Measurements from ENCODE around the gene CSDE1. TPM values are rescaled to one million over a fixed set of nuclear protein-coding genes. Genes with fewer than 3 reads are reported as not detected.
"Not testable (repeated sequence)": the region's sequence is repeated elsewhere in the genome, so short reads cannot be mapped to it uniquely, and the experiment has no call there.

The CSDE1 gene
- total RNA-seq, 1 experiment from 2014 or later = 403 TPM

- H3K27me3 Mint-ChIP-seq (ENCODE audit: insufficient read depth, unreplicated experiment) = peaks cover 18% of the 10 kb centered on the region
- POLR2A ChIA-PET = no interaction called here
These were observed 36.3 kb upstream of the CSDE1 start for GRCh38 chr1:114794038-114794437.

GRCh38 chr1:114790581-114790980 lies 32.8 kb upstream of the CSDE1 start:
- BruUV-seq (replicated peaks); H3K36me3 Mint-ChIP-seq (ENCODE audit: insufficient read depth, unreplicated experiment); intact Hi-C loops (cut with micrococcal nuclease; ENCODE audit: unreplicated experiment); H3K36me3 ChIP-seq (ENCODE audit: control insufficient read depth, insufficient read depth, low read length); DNase-seq; H3K9me3 Mint-ChIP-seq (ENCODE audit: unreplicated experiment); H3K4me1 ChIP-seq; H3K27me3 ChIP-seq (replicated peaks; ENCODE audit: control insufficient read depth, insufficient read depth, low read length); H3K9me3 ChIP-seq; H3K27ac Mint-ChIP-seq (ENCODE audit: unreplicated experiment); H3K4me1 Mint-ChIP-seq (ENCODE audit: low read depth, unreplicated experiment); POLR2A ChIA-PET; H3K4me3 Mint-ChIP-seq (ENCODE audit: unreplicated experiment); H3K27me3 Mint-ChIP-seq (ENCODE audit: insufficient read depth, unreplicated experiment); CTCF ChIA-PET; H3K4me3 ChIP-seq (ENCODE audit: low read depth, low read length): not testable (repeated sequence)

More at GRCh38 chr1:114794038-114794437, 36.3 kb upstream of the CSDE1 start:
- H3K27me3 ChIP-seq (replicated peaks; ENCODE audit: control insufficient read depth, insufficient read depth, low read length) = no peaks in the 10 kb centered on the region
- no peak overlapping the region for H3K27ac Mint-ChIP-seq (ENCODE audit: unreplicated experiment)
- TF ChIP-seq CTCF (IDR thresholded peaks at IDR 0.05; ENCODE audit: insufficient read depth in 1 of 2, low read depth in 1 of 2, low read length in 1 of 2, severe bottlenecking in 1 of 2, unreplicated experiment in 1 of 2) = no peak
- no peaks in the 10 kb centered on the region for H3K9me3 ChIP-seq
- H3K4me3 ChIP-seq (ENCODE audit: low read depth, low read length) = no peak overlapping the region
- DNase-seq = no peak
- no TSS peak for BruUV-seq (replicated peaks)
- H3K9me3 Mint-ChIP-seq (ENCODE audit: unreplicated experiment) = no peaks in the 10 kb centered on the region
- H3K4me1 ChIP-seq = no peaks in the 10 kb centered on the region
- H3K36me3 Mint-ChIP-seq (ENCODE audit: insufficient read depth, unreplicated experiment) = peaks cover 5% of the 10 kb centered on the region
- no peaks in the 10 kb centered on the region for H3K4me1 Mint-ChIP-seq (ENCODE audit: low read depth, unreplicated experiment)
- CTCF ChIA-PET = no interaction called here
- intact Hi-C loops (cut with micrococcal nuclease; ENCODE audit: unreplicated experiment) = no loop called here
- no peaks in the 10 kb centered on the region for H3K36me3 ChIP-seq (ENCODE audit: control insufficient read depth, insufficient read depth, low read length)
- H3K4me3 Mint-ChIP-seq (ENCODE audit: unreplicated experiment) = no peak overlapping the region

- H3K4me1 ChIP-seq; CTCF ChIA-PET; BruUV-seq (replicated peaks); H3K27ac Mint-ChIP-seq (ENCODE audit: unreplicated experiment); H3K27me3 Mint-ChIP-seq (ENCODE audit: insufficient read depth, unreplicated experiment); H3K9me3 ChIP-seq; intact Hi-C loops (cut with micrococcal nuclease; ENCODE audit: unreplicated experiment); H3K9me3 Mint-ChIP-seq (ENCODE audit: unreplicated experiment); DNase-seq; H3K27me3 ChIP-seq (replicated peaks; ENCODE audit: control insufficient read depth, insufficient read depth, low read length); H3K36me3 ChIP-seq (ENCODE audit: control insufficient read depth, insufficient read depth, low read length); H3K4me1 Mint-ChIP-seq (ENCODE audit: low read depth, unreplicated experiment); POLR2A ChIA-PET; H3K4me3 ChIP-seq (ENCODE audit: low read depth, low read length); H3K36me3 Mint-ChIP-seq (ENCODE audit: insufficient read depth, unreplicated experiment); H3K4me3 Mint-ChIP-seq (ENCODE audit: unreplicated experiment): not testable (repeated sequence)
These were observed 28.7 kb upstream of the CSDE1 start for GRCh38 chr1:114786440-114786839.

- Mint-ChIP-seq H3K27ac (ENCODE audit: unreplicated experiment) (no peak overlapping the region), H3K4me3 (ENCODE audit: unreplicated experiment) (no peak overlapping the region), H3K4me1 (ENCODE audit: low read depth, unreplicated experiment) (no peaks in the 10 kb centered on the region), H3K36me3 (ENCODE audit: insufficient read depth, unreplicated experiment) (peaks cover 14% of the 10 kb centered on the region), H3K27me3 (ENCODE audit: insufficient read depth, unreplicated experiment) (no peaks in the 10 kb centered on the region), H3K9me3 (ENCODE audit: unreplicated experiment) (peaks cover 8% of the 10 kb centered on the region)
- Histone ChIP-seq H3K36me3 (ENCODE audit: control insufficient read depth, insufficient read depth, low read length) (no peaks in the 10 kb centered on the region), H3K4me3 (ENCODE audit: low read depth, low read length) (no peak overlapping the region), H3K4me1 (0 out of 2 replicates have a peak, but pooled peaks cover 2% of the 10 kb centered on the region), H3K9me3 (no peaks in the 10 kb centered on the region), H3K27me3 (replicated peaks; ENCODE audit: control insufficient read depth, insufficient read depth, low read length) (no peaks in the 10 kb centered on the region)
- ChIA-PET CTCF (no interaction called here), POLR2A (no interaction called here)
- intact Hi-C loops (cut with micrococcal nuclease; ENCODE audit: unreplicated experiment) = no loop called here
- no peak for DNase-seq
- TF ChIP-seq CTCF (IDR thresholded peaks at IDR 0.05; ENCODE audit: insufficient read depth in 1 of 2, low read depth in 1 of 2, low read length in 1 of 2, severe bottlenecking in 1 of 2, unreplicated experiment in 1 of 2) = no peak
- BruUV-seq (replicated peaks) = no TSS peak
These were observed 24.7 kb upstream of the CSDE1 start for GRCh38 chr1:114782476-114782875.

Measured in Caco-2 (cell line).